HG03103 (cell line): ENCODE data around the gene ZNF433.
"Not testable (repeated sequence)": the region's sequence is repeated elsewhere in the genome, so short reads cannot be mapped to it uniquely, and the experiment has no call there.

Experiments
- ATAC-seq: cut with Tn5 transposase; IDR thresholded peaks from one replicate; pipeline ENCODE4 v1.9.1; 2021; ENCODE audit warnings: low read depth; ENCODE audit not compliant: unreplicated experiment

Gene ZNF433

GRCh38 chr19:11991921-11992320 is 43.6 kb downstream of the ZNF433 start:
- not testable (repeated sequence) for ATAC-seq

- no peak for ATAC-seq
Observed at GRCh38 chr19:11989112-11989456, 46.4 kb downstream of the ZNF433 start.

GRCh38 chr19:11987405-11988281 is 47.8 kb downstream of the ZNF433 start:
- peak; percentile 77 for ATAC-seq

- no peak for ATAC-seq
Observed at GRCh38 chr19:11986754-11987153, 48.7 kb downstream of the ZNF433 start.

- no peak for ATAC-seq
Observed at GRCh38 chr19:11984986-11985385, 50.5 kb downstream of the ZNF433 start.

- ATAC-seq: no peak
Observed at GRCh38 chr19:11982526-11982925, 53.0 kb downstream of the ZNF433 start.

GRCh38 chr19:11979527-11979926 is 56.0 kb downstream of the ZNF433 start:
- ATAC-seq: no peak

GRCh38 chr19:11978492-11979100 is 56.9 kb downstream of the ZNF433 start:
- no peak for ATAC-seq

GRCh38 chr19:11973019-11973810 is 62.3 kb downstream of the ZNF433 start:
- ATAC-seq: no peak

GRCh38 chr19:11971041-11971440 is 64.4 kb downstream of the ZNF433 start:
- no peak for ATAC-seq

GRCh38 chr19:11970174-11970573 is 65.3 kb downstream of the ZNF433 start:
- no peak for ATAC-seq

GRCh38 chr19:11964858-11965645 is 70.4 kb downstream of the ZNF433 start, which contains the start of gene ZNF763:
Gene ZNF763, plus strand, starts transcription at chr19:11965040. Its CDS starts 169 bp downstream, at chr19:11965209.
- peak; percentile 74 for ATAC-seq
